DOHH2 (cell line): ENCODE results near the gene COLEC12.

Experiments used
- CTCF ChIP-seq: fragments of 200-600 bp; sonication (generic); IDR thresholded peaks from one replicate; pipeline ENCODE4 v1.5.1; 2014; ENCODE audit warnings: antibody characterized with exemption, mild to moderate bottlenecking, low read depth, low read length; ENCODE audit not compliant: poor library complexity, severe bottlenecking
- EZH2phosphoT487 ChIP-seq: fragments of 200-600 bp; sonication (generic); IDR thresholded peaks from 2 replicates; pipeline ENCODE4 v1.6.1; 2017; ENCODE audit warnings: borderline replicate concordance, mild to moderate bottlenecking, antibody characterized with exemption, low read length, moderate library complexity, mixed read lengths

GRCh38 chr18:369224-370015 is 131.1 kb downstream of the COLEC12 start:
- no peak for TF ChIP-seq CTCF
- no peak for TF ChIP-seq EZH2phosphoT487
